Mucosa of gallbladder (tissue), 1 donor: ENCODE results near the gene NFXL1. TPM values are rescaled to one million over a fixed set of nuclear protein-coding genes. Genes with fewer than 3 reads are reported as not detected.

Experiments used
- DNase-seq: peaks from one replicate; pipeline ENCODE4 v3.0.0-alpha.2; 2020; ENCODE audit warnings: low spot score
- total RNA-seq: library from RNA; stranded (reverse); gene quantifications from one replicate; pipeline ENCODE4 v1.2.1, GENCODE V29; 2021
- donor health status: DM: no; HTN: no; CAD: no.

NFXL1 gene
- total RNA-seq, 1 donor from 2014 or later = 10.6 TPM

DNA sequence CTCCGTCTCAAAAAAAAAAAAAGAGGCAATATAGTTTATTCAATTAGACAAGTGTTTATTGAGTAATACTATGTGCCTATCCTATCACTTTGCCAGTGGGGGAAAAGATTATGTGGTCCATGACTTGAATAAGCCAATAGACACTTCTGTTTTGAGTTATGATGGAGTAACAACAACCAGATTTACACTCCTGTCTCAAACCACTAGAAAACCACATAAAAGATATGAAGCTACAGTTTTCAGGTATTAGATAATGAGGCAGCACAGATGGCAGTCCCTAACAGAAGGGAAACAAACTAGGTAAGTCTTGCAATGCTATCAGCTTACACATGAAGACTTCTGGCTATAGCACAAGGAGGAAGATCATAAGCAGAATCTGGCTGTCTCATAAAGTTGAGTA lies 22.5 kb downstream of the NFXL1 start:
- no peak for DNase-seq

DNA sequence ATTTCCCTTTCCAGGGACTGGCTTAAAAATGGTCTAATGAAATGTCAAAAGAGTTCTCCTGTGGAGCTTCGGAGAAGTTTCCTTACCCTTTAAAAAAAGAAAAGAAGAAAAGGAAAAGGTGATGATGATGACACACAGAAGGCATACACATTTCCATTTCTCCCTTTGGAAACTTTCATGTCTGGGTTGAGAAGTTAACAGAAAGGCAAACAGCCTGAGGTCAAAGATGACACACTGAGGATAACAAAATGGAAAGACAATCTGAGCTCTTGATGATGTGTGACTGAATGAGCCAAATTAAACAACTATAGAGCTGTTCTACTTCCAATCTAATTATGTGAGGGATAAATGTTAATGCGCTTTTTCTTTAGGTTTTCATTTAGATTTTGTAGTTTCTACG lies 32.2 kb downstream of the NFXL1 start:
- DNase-seq = no peak

DNA sequence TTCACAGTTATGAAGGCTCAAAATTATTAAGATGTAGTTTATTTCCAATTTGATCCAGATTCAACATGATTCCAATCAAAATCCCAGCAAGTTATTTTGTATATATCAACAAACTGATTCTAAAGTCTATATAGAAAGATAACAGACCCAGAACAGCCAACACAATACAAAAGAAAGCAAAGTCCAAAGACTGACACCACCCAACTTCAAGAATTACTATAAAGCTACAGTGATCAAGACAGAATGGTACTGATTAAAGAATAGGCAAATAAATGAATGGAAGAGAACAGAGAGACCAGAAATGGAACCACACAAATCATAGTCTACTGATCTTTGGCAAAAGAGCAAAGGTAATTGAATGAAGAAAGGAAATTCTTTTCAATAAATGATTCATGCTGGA lies 34.9 kb downstream of the NFXL1 start:
- no peak for DNase-seq

DNA sequence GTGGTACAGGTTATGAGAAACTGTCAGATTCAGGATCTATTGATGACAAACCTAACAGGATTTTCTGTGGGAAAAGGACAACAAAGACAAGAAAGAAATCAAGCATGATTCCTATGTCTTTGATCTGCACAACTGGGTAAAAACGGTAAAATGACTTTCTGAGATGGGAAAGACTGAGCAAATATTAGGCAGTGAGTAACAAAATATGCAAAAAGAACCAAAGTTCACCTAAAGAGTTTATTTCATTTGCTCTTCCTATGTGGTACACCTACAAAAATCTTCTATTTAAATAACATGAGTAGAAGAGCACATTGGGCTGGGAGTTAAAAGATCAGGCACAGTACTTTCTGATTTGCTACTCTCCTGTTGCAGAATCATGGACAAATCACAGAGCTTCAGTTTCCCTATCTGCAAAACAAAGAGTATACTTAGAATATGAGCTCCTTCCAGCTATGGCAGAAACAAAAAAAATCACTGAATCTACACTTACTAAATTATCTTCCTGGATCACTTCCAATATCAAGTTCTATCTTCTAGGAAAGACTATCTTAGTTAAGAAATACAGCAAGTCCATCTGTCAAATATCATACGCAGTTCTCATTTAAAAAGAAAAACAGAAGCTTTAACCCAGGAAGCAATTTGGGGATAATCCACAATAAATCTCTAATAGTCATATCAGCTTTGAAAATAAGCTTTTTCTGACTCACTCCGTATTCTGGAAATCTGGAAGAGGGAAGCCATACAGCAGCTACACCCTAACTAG lies 37.4 kb downstream of the NFXL1 start:
- no peak for DNase-seq

DNA sequence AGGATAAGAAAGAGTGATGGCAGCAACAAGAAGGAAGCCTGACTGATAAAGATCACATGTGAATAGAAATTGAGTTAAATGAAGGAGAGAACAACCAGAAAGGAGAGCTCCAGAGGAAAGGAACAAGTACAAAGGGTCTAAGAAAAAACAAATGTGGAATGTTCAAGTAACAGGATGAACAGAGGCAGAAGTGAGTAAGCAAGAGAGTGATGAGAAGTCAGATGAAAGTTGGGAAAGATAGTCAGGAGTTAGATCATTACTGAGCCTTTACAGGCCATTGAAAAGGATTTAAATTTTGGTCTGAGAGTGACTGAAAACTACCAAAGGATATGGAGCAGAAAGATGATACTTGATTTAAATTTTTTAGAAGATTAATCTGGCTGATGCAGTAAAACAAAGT lies 38.1 kb downstream of the NFXL1 start:
- DNase-seq = no peak

DNA sequence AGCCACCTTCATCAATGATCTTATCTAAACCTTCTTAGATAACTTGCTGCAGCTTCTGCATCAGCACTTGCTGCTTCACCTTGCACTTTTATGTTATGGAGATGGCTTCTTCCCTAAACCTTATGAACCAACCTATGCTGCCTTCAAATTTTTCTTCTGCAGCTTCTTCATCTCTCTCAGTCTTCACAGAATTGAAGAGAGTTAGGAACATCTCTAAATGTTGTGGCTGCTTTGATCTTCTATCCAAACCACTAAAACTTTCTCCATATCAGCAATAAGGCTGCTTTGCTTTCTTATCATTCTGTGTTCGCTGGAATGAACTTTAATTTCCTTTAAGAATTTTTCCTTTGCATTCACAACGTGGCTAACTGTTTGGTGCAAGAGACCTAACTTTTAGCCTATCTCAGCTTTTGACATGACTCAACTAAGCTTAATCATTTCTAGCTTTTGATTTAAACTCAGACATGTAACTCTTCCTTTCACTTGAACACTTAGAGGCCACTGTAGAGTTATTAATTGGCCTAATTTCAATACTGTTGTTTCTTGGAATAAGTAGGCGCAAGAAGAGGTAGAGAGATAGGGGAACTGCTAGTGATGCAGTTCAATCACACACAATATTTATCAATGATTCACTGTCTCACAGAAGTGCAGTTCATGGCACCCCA lies 40.4 kb downstream of the NFXL1 start:
- DNase-seq = no peak

DNA sequence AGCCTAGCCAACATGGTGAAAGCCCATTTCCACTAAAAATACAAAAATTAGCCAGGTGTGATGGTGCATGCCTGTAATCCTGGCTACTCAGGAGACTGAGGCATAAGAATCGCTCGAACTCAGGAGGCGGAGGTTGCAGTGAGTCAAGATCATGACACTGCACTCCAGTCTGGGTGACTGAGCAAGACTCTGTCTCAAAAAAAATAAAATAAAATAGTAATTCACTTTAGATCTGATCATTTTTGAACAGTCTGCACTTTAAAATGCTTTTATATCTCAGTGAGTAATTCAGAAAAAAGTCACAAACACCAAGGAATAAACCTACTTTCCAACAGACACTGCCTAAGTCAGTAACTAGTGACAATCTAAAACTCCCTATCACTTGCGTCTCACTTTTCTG lies 50.9 kb downstream of the NFXL1 start:
- no peak for DNase-seq

DNA sequence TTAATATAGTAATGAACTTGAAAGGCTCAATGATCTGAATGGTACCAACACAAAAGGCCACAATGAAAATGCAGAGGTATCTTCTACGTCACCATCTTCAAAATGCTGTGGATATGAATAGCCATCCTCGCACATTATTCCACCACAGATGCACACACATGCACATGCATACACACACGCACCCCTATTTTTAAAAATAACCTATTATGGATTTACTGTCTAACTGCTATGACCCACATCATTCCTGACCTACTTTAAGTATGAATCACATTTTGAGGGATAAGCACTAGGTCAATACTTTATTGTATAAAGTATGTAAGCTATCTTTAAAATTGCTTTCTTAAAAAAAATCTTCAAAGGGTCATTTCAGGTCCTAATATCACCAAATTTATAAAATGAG lies 52.1 kb downstream of the NFXL1 start:
- DNase-seq = no peak

- DNase-seq = no peak
Observed at GRCh38 chr4:47860305-47860704, 54.1 kb downstream of the NFXL1 start.

- no peak for DNase-seq
Observed at GRCh38 chr4:47858006-47858405, 56.4 kb downstream of the NFXL1 start.

DNA sequence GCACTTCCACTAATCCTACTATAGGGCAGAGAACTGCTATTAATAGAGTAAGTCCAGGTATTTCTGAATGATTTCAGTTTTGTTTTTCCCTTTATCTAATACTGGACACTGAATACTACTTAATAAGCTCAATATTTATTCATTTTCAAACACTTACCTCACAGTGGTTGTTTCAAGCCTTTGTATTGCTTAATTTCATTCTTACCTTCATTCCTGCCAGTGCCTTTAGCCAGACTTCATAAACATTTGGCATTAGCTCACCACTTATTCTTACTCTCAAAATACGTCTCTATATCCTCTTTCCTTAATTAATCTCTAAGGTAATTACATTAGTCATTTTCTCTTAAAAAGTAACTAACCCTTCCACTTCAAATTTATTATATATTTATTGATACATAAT lies 57.7 kb downstream of the NFXL1 start:
- no peak for DNase-seq

DNA sequence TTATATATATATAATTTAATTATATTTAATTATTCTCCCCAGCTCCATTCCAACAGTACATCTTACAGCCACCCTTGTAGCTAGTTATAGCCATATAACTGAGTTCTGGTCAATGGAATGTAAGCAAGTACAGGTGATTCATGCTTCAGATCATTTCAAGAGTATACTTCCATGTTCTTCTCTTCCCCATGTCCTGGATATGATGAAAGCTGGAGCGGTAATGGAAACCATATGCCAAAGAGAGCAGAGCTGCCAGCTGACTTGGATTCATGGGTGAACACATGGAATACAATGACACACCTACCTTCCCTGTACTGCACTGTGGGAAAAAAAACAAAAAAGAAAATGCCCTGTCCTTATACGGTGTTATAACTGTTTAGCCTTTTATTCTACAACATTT lies 59.0 kb downstream of the NFXL1 start:
- DNase-seq = no peak

GRCh38 chr4:47852136-47852535 lies 62.2 kb downstream of the NFXL1 start:
- no peak for DNase-seq

GRCh38 chr4:47849466-47849865 lies 64.9 kb downstream of the NFXL1 start:
- no peak for DNase-seq

DNA sequence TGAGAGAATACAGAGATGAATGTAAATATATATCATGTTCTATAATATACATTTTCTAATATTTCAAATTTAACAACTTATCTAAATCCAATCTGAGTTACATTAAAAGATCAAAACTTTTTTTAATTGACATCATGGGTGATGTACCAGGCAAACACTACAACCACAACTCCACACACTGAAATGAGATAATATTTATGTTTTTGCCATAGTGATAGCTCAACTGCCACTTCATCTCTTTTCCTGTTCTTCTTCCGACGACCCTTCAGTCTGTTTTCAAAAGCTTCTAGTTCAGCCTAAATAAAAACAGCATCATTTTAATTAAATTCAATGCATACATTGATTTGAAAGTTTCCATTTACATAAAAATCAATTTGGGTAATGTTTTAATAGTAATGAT lies 66.3 kb downstream of the NFXL1 start:
- no peak for DNase-seq

- no peak for DNase-seq
Observed at GRCh38 chr4:47842985-47843384, 71.4 kb downstream of the NFXL1 start.

DNA sequence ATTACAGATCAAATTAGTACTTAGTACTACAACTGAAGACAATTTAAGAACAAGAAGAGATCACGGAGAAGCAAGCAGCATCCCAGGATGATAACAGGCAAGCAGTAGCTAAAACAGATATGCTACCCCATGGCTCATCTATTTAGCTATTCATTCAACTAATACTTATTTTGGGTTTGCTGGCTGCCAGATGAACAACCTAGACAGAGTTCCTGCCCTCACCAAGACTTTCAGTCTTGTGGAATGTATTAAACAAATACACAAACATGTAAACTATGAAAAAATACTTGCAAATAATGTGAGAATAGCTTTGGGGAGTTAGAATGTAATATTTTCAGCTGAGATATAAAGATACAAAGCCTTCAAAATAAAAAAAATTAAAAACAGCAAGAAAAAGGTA lies 74.1 kb downstream of the NFXL1 start:
- DNase-seq = no peak

DNA sequence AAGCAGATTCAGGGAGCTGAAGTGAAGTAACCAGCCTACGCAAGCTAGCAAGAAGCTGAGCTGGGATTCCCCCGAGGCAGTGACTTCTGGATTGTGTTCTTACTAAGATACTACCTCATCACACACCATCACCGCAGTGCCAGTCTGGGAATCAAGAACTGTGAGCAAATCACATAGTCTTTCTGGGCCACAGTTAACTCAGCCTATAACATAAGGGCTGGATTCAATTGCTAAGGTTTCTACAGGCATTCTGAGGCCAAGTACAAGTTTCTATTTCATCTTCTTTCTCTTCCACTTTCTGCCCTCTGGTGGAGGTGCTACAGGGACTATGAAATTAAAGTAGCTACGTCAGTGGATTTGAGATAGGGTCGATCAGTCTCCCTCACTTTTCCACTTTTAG lies 75.1 kb downstream of the NFXL1 start:
- no peak for DNase-seq

DNA sequence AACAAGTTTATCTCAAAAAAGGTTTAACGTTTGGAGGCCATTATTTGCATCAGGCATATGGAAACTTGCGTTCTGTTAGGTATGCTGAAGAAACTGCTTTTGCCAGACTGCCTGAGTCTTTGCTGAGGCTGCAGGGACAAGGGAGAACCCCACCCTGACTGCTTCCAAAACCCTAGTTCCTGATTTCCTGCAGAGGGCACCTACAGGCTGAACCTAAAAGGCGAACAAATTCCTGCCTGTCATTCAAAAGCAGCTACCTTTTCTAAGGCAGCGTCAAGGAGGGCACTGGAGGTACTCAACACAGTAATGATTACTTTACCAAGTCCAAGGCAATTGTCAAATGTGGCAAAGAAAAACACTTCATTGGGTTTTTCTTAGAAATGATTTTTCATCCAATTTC lies 75.9 kb downstream of the NFXL1 start:
- DNase-seq = no peak

- no peak for DNase-seq
Observed at GRCh38 chr4:47837908-47838294, 76.5 kb downstream of the NFXL1 start, which contains the start of gene CORIN. Gene CORIN (minus strand): TSS chr4:47838067. CDS start chr4:47837949, 118 bp downstream.

DNA sequence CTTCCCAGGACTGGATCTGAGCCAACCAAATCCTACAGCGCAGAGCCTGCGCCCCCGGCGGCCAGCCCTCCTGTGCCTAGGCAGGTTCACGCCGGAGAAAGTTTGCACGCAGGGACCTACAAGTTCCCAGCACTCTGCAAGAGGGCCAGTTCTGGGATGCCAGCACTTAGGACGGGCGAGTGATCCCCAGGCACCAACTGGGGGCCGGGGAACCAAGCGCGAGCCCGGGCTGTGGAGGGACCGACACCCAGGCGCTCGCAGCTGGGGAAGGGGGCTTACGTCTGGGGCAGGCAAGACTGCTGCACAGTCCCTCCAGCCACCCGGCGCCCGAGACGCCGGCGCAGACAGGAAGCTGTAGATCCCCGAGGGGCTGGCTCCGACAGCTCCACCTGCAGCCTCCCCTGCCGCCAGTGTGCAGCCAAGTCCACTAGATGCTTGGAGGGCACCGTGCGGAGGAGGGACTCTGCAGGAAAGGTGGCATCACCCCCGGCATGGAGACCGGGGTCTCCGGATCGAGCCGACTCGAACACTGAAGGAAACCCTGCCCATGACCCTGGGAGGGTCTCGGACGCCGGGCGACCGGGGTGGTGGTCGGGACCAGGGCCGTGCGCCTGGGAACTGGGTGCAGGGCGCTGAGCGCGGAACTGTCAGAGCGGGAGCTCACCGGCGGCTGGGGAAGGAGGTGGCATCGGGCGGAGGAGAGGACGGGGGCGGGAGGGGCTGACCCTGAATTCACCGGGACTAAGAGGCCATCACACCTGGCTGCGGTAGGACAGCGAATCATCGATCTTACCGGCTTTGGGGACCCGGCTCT lies 77.1 kb downstream of the NFXL1 start:
- DNase-seq = no peak

GRCh38 chr4:47836641-47837093 lies 77.7 kb downstream of the NFXL1 start:
- DNase-seq = peak; percentile 82

DNA sequence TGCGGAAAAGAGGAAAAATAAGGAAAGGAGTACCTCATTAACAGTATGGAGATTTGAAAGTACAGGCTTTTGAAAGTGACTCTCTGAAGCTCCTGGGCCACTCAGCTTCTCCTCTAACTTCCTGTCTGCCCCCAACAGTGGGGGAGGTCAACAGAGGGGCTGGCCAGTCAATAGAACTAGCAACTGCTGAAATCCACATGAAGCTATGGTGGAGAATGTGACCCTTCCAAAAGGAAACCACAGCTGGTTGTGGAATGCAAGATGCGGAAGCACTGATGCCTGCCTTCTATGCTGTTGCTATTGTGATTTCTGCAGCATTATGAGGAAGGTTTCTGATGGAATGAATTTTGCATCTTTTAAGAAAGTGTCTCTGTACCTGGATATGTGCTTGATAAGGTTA lies 78.9 kb downstream of the NFXL1 start:
- no peak for DNase-seq
